Measurements from ENCODE around the gene PER1. TPM values are rescaled to one million over a fixed set of nuclear protein-coding genes. Genes with fewer than 3 reads are reported as not detected.

The PER1 gene
- total and polyA plus RNA-seq, 4 donors: 93.5 to 238 (median 129) TPM

DNA sequence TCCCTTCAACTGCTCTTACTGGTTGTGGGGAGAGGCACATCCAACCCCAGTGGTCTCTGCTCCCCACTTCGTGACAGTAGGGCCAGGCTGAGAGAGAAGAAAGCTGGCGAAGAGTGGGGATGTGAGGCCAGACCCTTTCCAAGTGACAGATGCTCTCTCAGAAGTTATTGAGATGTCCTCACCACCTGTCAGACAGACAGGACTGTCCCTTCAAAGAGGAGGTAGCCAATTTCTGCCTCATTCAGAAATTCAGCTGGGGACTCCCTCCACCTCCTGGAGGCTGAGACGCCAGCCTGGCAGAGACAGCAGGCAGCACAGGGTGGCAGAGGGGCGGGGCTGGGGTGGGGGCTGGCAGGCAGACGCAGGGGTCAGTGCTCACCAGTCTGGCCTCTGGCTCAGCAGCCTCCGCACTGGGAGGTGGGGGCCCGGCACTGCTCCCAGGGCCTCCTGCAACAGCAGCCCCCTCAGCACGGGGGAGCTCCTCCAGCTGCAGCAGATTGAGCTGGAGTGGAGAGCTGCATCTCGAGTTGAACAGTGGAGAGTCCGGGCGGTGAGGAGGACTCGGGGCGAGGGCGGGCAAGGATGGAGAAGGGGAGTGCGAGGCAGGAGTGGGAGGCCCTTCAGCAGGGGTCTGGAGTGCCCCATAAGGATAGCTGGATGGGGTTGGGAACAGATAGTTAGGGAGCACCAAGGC lies 9.2 kb downstream of the PER1 start:
- H3K4me1 ChIP-seq (ENCODE audit: control insufficient read depth in 5 of 5, insufficient read depth in 5 of 5, low read length in 5 of 5): peaks cover 0 to 4% (median 2%) of the 10 kb centered on the region in 5 donors
- H3K27ac ChIP-seq (ENCODE audit: low read depth in 1 of 2, low read length in 1 of 2): no peak overlapping the region
- H3K9ac ChIP-seq (ENCODE audit: insufficient read depth in 1 of 2, low read length in 2 of 2): no peak overlapping the region
- no peak for DNase-seq
- peaks cover 35 to 79% (median 57%) of the 10 kb centered on the region in 4 donors for H3K36me3 ChIP-seq (ENCODE audit: control insufficient read depth in 4 of 4, insufficient read depth in 4 of 4, low read length in 4 of 4)
- no peak overlapping the region for H3K4me3 ChIP-seq
- TF ChIP-seq, protein P1, sequence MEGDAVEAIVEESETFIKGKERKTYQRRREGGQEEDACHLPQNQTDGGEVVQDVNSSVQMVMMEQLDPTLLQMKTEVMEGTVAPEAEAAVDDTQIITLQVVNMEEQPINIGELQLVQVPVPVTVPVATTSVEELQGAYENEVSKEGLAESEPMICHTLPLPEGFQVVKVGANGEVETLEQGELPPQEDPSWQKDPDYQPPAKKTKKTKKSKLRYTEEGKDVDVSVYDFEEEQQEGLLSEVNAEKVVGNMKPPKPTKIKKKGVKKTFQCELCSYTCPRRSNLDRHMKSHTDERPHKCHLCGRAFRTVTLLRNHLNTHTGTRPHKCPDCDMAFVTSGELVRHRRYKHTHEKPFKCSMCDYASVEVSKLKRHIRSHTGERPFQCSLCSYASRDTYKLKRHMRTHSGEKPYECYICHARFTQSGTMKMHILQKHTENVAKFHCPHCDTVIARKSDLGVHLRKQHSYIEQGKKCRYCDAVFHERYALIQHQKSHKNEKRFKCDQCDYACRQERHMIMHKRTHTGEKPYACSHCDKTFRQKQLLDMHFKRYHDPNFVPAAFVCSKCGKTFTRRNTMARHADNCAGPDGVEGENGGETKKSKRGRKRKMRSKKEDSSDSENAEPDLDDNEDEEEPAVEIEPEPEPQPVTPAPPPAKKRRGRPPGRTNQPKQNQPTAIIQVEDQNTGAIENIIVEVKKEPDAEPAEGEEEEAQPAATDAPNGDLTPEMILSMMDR (IDR thresholded peaks at IDR 0.05; ENCODE audit: control extremely low read depth, extremely low read depth): no peak
- H3K9me3 ChIP-seq (ENCODE audit: control insufficient read depth in 4 of 4, insufficient read depth in 3 of 4, low read length in 3 of 4): no peaks in the 10 kb centered on the region
- H3K27me3 ChIP-seq (ENCODE audit: control insufficient read depth in 3 of 3, insufficient read depth in 3 of 3, low read length in 2 of 3): no peaks in the 10 kb centered on the region
- 87 to 94% methylated on average over 14 to 15 of the region's 15 CpGs for WGBS, 2 donors
- no peak for ATAC-seq (ENCODE audit: insufficient read depth, low FRiP score)

DNA sequence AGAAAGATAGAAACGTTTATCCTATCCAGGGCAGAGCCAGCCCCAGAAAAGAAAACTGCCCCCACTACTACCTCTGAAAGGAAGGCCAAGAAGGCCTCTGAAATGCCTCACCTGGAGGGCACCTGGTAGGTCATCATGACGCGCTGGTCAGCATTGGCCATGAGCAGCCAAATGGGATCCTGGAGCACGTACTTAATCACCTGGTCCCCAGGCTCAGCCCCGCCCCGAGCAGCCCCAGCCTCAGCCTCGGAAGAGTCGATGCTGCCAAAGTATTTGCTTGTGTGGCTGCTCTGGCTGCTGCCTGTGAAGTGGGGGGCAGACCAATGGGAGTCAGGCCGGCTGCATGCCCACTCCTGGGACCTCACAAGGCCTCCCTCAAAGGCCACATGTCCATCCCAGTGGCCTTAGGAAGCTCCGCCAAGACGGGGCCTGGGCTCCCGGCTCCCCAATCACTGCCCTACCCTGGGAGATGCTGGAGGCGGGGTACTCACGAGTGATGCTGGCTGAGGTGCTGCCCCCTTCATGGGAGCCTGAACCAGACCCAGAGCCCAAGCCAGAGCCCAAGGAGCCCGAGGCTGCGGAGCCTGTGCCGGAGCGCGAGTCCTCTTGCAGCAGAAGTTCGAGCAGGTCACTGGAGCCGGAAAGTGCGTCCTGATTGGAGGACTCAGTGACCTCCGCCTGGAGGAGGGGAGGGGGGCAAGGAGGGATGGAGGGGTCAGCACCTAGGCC lies 9.9 kb downstream of the PER1 start:
- TF ChIP-seq, protein P1 (IDR thresholded peaks at IDR 0.05; ENCODE audit: control extremely low read depth, extremely low read depth): no peak
- ATAC-seq (ENCODE audit: insufficient read depth, low FRiP score) (no peak), DNase-seq (no peak)
- Histone ChIP-seq H3K9me3 (ENCODE audit: control insufficient read depth in 4 of 4, insufficient read depth in 3 of 4, low read length in 3 of 4) (no peaks in the 10 kb centered on the region), H3K4me3 (no peak overlapping the region), H3K9ac (ENCODE audit: insufficient read depth in 1 of 2, low read length in 2 of 2) (no peak overlapping the region), H3K27ac (ENCODE audit: low read depth in 1 of 2, low read length in 1 of 2) (peak overlapping the region in 1 of 2 donors; percentile 25), H3K4me1 (ENCODE audit: control insufficient read depth in 5 of 5, insufficient read depth in 5 of 5, low read length in 5 of 5) (peaks cover 0 to 11% (median 2%) of the 10 kb centered on the region in 5 donors), H3K36me3 (ENCODE audit: control insufficient read depth in 4 of 4, insufficient read depth in 4 of 4, low read length in 4 of 4) (peaks cover 28 to 72% (median 52%) of the 10 kb centered on the region in 4 donors), H3K27me3 (ENCODE audit: control insufficient read depth in 3 of 3, insufficient read depth in 3 of 3, low read length in 2 of 3) (no peaks in the 10 kb centered on the region)
- 91 to 94% methylated on average over 23 of the region's 23 CpGs for WGBS, 2 donors

DNA sequence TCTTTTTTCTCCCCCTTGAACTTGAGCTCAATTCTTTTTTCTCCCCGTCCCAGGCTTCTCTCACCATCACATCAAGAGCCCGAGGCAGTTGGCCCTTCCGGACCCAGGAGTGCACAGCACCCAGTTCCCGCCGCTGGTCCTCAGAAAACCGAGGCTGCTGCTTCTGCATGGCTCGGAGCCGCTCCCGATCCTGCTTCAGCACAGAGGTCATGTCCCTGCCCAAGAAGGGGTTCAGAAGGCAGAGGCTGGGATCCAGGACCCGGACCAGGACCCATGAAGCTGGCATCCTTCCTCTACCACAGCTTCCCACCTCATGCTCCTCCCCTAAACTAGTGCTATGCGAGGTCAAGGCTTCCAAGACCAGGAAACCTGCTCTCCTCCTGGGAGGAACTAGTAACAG lies 10.5 kb downstream of the PER1 start:
- Histone ChIP-seq H3K27me3 (ENCODE audit: control insufficient read depth in 3 of 3, insufficient read depth in 3 of 3, low read length in 2 of 3) (no peaks in the 10 kb centered on the region), H3K4me1 (ENCODE audit: control insufficient read depth in 5 of 5, insufficient read depth in 5 of 5, low read length in 5 of 5) (peaks cover 0 to 11% (median 2%) of the 10 kb centered on the region in 5 donors), H3K9me3 (ENCODE audit: control insufficient read depth in 4 of 4, insufficient read depth in 3 of 4, low read length in 3 of 4) (no peaks in the 10 kb centered on the region), H3K27ac (ENCODE audit: low read depth in 1 of 2, low read length in 1 of 2) (peak overlapping the region in 1 of 2 donors; percentile 25), H3K9ac (ENCODE audit: insufficient read depth in 1 of 2, low read length in 2 of 2) (no peak overlapping the region), H3K36me3 (ENCODE audit: control insufficient read depth in 4 of 4, insufficient read depth in 4 of 4, low read length in 4 of 4) (peaks cover 22 to 66% (median 47%) of the 10 kb centered on the region in 4 donors), H3K4me3 (no peak overlapping the region)
- ATAC-seq (ENCODE audit: insufficient read depth, low FRiP score) (no peak), DNase-seq (no peak)
- WGBS, 2 donors: 92 to 96% methylated on average over 11 of the region's 11 CpGs
- TF ChIP-seq, protein P1 (IDR thresholded peaks at IDR 0.05; ENCODE audit: control extremely low read depth, extremely low read depth): no peak

All from lung (tissue), 12 donors.